GM23338 (cell line): Measurements from ENCODE around the gene FEM1A.
"Not testable (repeated sequence)": the region's sequence is repeated elsewhere in the genome, so short reads cannot be mapped to it uniquely, and the experiment has no call there.

Experiments used
- EZH2phosphoT487 ChIP-seq: fragments of 200-600 bp; sonication (generic); IDR thresholded peaks from one replicate; pipeline ENCODE4 v1.8.1; 2018; ENCODE audit warnings: antibody characterized with exemption; ENCODE audit not compliant: unreplicated experiment
- POLR2AphosphoS5 ChIP-seq: IDR thresholded peaks from 2 replicates; pipeline ENCODE4 v1.6.1; 2016; ENCODE audit warnings: antibody characterized with exemption, low read depth
- TF ChIP-seq, protein P1 (sequence below), 2 experiments: fragments of 200-600 bp in 1 of 2; sonication (generic) in 1 of 2; conservative IDR thresholded peaks; 2 replicates each; pipeline versions ENCODE4 v1.5.1 to v1.6.1; 2016 to 2017; ENCODE audit warnings: antibody characterized with exemption in 2 of 2, low read depth in 2 of 2, mild to moderate bottlenecking in 2 of 2, moderate library complexity in 1 of 2

DNA sequence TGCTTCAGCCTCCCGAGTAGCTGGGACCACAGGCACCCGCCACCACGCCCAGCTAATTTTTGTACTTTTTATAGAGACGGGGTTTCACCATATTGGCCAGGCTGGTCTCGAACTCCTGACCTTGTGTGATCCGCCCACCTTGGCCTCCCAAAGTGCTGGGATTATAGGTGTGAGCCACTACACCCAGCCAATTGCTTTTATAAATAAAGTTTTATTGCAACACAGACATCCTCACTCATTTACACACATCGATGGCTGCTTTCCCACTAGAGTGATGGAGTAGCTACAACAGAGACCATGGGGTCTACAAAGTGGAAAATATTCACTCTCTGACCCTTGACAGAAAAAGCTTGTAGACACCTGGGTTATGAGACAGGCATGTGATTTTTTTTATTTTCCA, 30.8 kb downstream of the FEM1A start:
- TF ChIP-seq EZH2phosphoT487, POLR2AphosphoS5: not testable (repeated sequence)
- TF ChIP-seq, protein P1, sequence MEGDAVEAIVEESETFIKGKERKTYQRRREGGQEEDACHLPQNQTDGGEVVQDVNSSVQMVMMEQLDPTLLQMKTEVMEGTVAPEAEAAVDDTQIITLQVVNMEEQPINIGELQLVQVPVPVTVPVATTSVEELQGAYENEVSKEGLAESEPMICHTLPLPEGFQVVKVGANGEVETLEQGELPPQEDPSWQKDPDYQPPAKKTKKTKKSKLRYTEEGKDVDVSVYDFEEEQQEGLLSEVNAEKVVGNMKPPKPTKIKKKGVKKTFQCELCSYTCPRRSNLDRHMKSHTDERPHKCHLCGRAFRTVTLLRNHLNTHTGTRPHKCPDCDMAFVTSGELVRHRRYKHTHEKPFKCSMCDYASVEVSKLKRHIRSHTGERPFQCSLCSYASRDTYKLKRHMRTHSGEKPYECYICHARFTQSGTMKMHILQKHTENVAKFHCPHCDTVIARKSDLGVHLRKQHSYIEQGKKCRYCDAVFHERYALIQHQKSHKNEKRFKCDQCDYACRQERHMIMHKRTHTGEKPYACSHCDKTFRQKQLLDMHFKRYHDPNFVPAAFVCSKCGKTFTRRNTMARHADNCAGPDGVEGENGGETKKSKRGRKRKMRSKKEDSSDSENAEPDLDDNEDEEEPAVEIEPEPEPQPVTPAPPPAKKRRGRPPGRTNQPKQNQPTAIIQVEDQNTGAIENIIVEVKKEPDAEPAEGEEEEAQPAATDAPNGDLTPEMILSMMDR (conservative IDR thresholded peaks at IDR 0.05; ENCODE audit: low read depth in 2 of 2) = not testable (repeated sequence)
